ENCODE measurements around the gene SSBP4. TPM values are rescaled to one million over a fixed set of nuclear protein-coding genes. Genes with fewer than 3 reads are reported as not detected.
A peak's percentile ranks its signal among the peaks of the same experiment; 100 is the strongest.

The SSBP4 gene
- 167 TPM for polyA plus RNA-seq (2012; ENCODE audit: insufficient read length, low read depth)

DNA sequence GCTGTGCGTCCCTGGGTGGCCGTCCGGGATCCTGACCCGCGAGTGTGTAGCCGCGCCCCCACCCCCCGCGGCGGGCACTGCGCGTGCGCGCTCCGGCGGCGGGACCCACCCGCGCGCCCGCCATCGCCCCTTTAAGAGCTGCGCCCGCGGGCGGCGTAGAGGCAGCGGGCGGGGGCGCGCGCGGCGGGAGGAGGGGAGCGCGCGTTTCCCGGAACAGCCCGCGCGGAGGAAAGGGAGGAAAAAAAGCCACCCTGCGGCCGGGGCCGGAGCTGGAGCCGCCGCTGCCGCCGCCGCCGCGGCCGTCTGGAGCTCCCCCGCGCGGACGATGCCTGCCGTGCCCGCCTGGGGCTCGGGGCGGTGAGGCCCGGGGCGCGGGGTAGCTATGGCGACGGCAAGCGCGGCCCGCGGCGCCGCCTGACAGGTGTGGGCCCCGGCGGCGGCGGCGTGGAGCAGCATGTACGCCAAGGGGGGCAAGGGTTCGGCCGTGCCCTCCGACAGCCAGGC lies at the start of gene SSBP4:
Gene SSBP4, plus strand, starts transcription at position 204 of the 504 bp plus-strand sequence. Its CDS starts 251 bp downstream, at position 455.
- TF ChIP-seq, protein P1, sequence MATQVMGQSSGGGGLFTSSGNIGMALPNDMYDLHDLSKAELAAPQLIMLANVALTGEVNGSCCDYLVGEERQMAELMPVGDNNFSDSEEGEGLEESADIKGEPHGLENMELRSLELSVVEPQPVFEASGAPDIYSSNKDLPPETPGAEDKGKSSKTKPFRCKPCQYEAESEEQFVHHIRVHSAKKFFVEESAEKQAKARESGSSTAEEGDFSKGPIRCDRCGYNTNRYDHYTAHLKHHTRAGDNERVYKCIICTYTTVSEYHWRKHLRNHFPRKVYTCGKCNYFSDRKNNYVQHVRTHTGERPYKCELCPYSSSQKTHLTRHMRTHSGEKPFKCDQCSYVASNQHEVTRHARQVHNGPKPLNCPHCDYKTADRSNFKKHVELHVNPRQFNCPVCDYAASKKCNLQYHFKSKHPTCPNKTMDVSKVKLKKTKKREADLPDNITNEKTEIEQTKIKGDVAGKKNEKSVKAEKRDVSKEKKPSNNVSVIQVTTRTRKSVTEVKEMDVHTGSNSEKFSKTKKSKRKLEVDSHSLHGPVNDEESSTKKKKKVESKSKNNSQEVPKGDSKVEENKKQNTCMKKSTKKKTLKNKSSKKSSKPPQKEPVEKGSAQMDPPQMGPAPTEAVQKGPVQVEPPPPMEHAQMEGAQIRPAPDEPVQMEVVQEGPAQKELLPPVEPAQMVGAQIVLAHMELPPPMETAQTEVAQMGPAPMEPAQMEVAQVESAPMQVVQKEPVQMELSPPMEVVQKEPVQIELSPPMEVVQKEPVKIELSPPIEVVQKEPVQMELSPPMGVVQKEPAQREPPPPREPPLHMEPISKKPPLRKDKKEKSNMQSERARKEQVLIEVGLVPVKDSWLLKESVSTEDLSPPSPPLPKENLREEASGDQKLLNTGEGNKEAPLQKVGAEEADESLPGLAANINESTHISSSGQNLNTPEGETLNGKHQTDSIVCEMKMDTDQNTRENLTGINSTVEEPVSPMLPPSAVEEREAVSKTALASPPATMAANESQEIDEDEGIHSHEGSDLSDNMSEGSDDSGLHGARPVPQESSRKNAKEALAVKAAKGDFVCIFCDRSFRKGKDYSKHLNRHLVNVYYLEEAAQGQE (IDR thresholded peaks at IDR 0.05; ENCODE audit: insufficient read depth in 1 of 2, low read depth in 2 of 2, low read length in 2 of 2) = no peak
- TF ChIP-seq POLR2AphosphoS5 (IDR thresholded peaks at IDR 0.05; ENCODE audit: low read depth, low read length) = no peak
- peak; percentile 68 for TF ChIP-seq TAF1 (IDR thresholded peaks at IDR 0.05; ENCODE audit: borderline replicate concordance, insufficient read depth, low read length)
- 0 out of 2 replicates have a peak, but pooled peaks have one; percentile 7 for TF ChIP-seq SIN3A (IDR thresholded peaks at IDR 0.05; ENCODE audit: borderline replicate concordance, insufficient read depth, low read length)
- peak; percentile 28 for TF ChIP-seq FOXP2 (optimal IDR thresholded peaks at IDR 0.05; ENCODE audit: borderline replicate concordance, extremely low read depth, extremely low read length, insufficient read depth)

DNA sequence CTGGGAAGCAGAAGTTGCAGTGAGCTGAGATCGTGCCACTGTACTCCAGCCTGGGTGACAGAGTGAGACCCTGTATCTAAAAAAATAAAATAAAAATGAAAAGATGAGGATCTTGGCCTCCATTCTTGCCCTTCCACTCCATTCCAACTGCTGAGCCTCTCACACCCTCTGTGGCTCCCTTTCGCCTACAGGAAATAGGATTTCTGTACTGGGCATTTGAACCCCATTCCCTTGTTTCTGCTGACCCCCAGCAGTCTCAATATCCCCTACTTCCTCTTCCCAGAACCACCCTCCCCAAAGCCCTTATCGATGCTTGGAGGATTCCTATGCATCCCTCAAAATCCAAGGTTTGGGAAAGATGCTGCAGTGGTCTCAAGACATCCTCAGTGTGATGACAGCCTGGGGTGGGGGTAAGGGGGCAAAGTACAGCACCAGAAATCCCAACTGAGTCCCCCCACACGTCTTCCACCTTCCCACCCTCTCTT lies 45.7 kb upstream of the SSBP4 start:
- no peak for TF ChIP-seq SIN3A (IDR thresholded peaks at IDR 0.05; ENCODE audit: borderline replicate concordance, insufficient read depth, low read length)
- TF ChIP-seq FOXP2 (optimal IDR thresholded peaks at IDR 0.05; ENCODE audit: borderline replicate concordance, extremely low read depth, extremely low read length, insufficient read depth) = no peak
- no peak for TF ChIP-seq POLR2AphosphoS5 (IDR thresholded peaks at IDR 0.05; ENCODE audit: low read depth, low read length)
- TF ChIP-seq, protein P1 (IDR thresholded peaks at IDR 0.05; ENCODE audit: insufficient read depth in 1 of 2, low read depth in 2 of 2, low read length in 2 of 2) = no peak
- no peak for TF ChIP-seq TAF1 (IDR thresholded peaks at IDR 0.05; ENCODE audit: borderline replicate concordance, insufficient read depth, low read length)

DNA sequence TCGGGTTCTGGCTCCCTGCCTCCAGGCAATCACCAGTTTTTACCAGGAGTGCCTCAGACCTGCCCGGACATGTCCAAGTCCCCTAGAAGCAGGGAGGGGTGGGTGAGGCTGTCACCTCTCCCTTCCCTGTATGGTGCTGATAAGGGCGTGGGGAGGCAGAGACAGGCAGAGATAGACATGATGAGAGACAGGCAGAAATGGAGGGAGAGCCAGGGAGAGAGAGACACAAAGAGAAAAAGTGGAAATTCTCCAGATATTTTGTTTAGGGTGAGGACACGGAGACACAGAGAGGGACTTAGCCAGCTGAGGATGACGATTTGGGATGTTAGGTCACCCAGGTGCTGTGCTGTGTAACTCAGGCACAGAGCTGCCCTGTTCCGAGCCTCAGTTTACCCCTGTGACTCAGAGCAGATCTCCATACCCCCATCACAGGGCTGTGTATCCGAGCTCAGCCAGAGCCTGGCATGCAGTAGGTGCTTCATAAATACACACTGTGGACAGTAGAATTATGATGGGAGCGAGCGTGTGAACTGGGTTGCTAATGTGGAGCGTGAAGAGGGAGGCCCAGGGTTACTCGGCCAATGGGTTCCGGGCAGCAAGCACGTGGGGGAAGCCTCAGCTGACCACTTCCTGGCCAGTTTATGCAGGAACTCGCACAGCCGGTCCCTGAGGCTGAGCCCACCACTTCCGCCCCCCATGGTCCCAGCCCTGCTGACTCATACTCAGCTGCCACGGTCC lies 45.1 kb upstream of the SSBP4 start:
- TF ChIP-seq SIN3A (IDR thresholded peaks at IDR 0.05; ENCODE audit: borderline replicate concordance, insufficient read depth, low read length) (peak; percentile 62; the same call in 1 of the 2 replicates), TAF1 (IDR thresholded peaks at IDR 0.05; ENCODE audit: borderline replicate concordance, insufficient read depth, low read length) (no peak), FOXP2 (optimal IDR thresholded peaks at IDR 0.05; ENCODE audit: borderline replicate concordance, extremely low read depth, extremely low read length, insufficient read depth) (peak; percentile 96), POLR2AphosphoS5 (IDR thresholded peaks at IDR 0.05; ENCODE audit: low read depth, low read length) (no peak)
- TF ChIP-seq, protein P1 (IDR thresholded peaks at IDR 0.05; ENCODE audit: insufficient read depth in 1 of 2, low read depth in 2 of 2, low read length in 2 of 2) = peak; percentile 48 to 67; a peak in 2 of 4 replicates

DNA sequence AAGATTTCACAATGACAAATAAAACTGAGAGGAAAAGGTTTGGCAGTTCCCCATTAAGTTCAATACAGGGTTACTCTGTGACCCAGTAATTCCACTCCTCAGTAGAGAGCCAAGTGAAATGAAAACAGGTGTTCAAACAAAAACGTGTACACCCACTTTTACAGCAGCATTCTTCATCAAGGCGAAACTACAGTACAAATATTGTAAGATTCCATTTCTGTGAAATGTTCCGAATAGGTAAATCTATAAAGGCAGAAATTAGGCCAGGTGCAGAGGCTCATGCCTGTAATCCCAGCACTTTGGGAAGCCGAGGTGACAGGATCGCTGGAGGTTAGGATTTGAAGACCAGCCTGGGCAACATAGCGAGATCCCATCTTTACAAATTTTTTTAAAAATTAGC lies 42.2 kb upstream of the SSBP4 start:
- TF ChIP-seq, protein P1 (IDR thresholded peaks at IDR 0.05; ENCODE audit: insufficient read depth in 1 of 2, low read depth in 2 of 2, low read length in 2 of 2) = no peak
- TF ChIP-seq POLR2AphosphoS5 (IDR thresholded peaks at IDR 0.05; ENCODE audit: low read depth, low read length) (no peak), FOXP2 (optimal IDR thresholded peaks at IDR 0.05; ENCODE audit: borderline replicate concordance, extremely low read depth, extremely low read length, insufficient read depth) (no peak), SIN3A (IDR thresholded peaks at IDR 0.05; ENCODE audit: borderline replicate concordance, insufficient read depth, low read length) (no peak), TAF1 (IDR thresholded peaks at IDR 0.05; ENCODE audit: borderline replicate concordance, insufficient read depth, low read length) (no peak)

All from PFSK-1 (cell line).